ENCODE measurements around the gene TAS2R31.

Gene TAS2R31

GRCh38 chr12:10994307-10994706 lies 36.9 kb downstream of the TAS2R31 start:
- DNase-seq, result no peak

DNA sequence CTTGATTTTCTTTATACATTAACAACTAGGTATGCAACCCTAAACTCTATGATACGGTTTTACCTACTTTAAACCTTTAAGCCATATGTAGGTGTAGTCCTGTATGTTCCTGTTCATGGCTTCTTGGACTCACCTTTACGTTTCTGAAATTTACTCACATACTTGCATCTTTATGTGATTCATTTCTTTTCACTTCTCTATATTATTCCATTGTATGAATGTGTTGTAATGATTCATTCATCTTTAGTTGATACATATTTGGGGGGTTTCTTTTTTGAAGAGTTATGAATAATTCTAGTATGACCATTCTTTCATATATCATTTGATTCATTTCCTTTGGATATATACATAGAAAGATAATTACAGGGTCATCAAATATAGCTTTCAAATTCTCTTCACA lies 42.1 kb downstream of the TAS2R31 start:
- DNase-seq, result no peak

DNA sequence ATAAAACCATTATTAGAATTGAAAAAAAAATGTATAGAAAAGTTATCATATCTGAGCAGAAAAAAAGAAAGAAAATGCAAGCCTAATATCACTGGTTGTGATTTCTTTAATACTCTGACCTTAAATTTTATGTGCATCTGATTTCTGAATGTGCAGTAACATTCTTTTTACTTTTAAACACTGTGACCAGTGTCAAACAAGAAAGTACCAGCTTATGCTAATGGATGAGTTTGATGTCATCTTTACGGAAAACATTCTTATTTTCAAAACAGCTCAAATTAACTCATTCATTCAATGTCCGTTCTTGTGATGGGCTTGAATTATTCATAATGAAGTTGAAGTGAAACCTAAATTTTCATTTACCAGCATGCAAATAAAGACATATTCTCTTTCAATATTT lies 44.4 kb downstream of the TAS2R31 start, which contains the start of gene TAS2R50:
TAS2R50 (minus strand) TSS at position 101 of the 400 bp plus-strand sequence; CDS start at position 49, 52 bp downstream.
- no peak for DNase-seq

- no peak for DNase-seq
These were observed 49.0 kb downstream of the TAS2R31 start for GRCh38 chr12:10982244-10982643.

All from NCI-H524 (cell line).